Smooth muscle cell (in vitro differentiated cells): Measurements from ENCODE around the gene NSUN3. TPM values are rescaled to one million over a fixed set of nuclear protein-coding genes. Genes with fewer than 3 reads are reported as not detected.
A peak's percentile ranks its signal among the peaks of the same experiment; 100 is the strongest.

Source experiments
- DNase-seq: peaks from one replicate; lab custom pipeline; 2025; ENCODE audit not compliant: unreplicated experiment; lab: John Stamatoyannopoulos, UW
- H2AFZ ChIP-seq: fragments of 200-600 bp; sonication (generic); 2 replicates; pipeline ENCODE4 v1.6.0; 2016; ENCODE audit warnings: antibody characterized with exemption, low read depth, mild to moderate bottlenecking
- H3F3A ChIP-seq: fragments of 200-600 bp; sonication (generic); 2 replicates; pipeline ENCODE4 v1.6.0; 2017; ENCODE audit warnings: antibody characterized with exemption, low read depth
- H3K27ac ChIP-seq: fragments of 200-600 bp; sonication (generic); 2 replicates; pipeline ENCODE4 v1.5.1; 2016; ENCODE audit warnings: low read depth, mild to moderate bottlenecking
- H3K27me3 ChIP-seq: fragments of 200-600 bp; sonication (generic); 2 replicates; pipeline ENCODE4 v1.6.1; 2016; ENCODE audit warnings: low read depth, mild to moderate bottlenecking
- H3K36me3 ChIP-seq: fragments of 200-600 bp; sonication (generic); 2 replicates; pipeline ENCODE4 v1.5.1; 2016; ENCODE audit warnings: low read depth
- H3K4me1 ChIP-seq: fragments of 200-600 bp; sonication (generic); 2 replicates; pipeline ENCODE4 v1.5.1; 2016; ENCODE audit warnings: low read depth
- H3K4me2 ChIP-seq: fragments of 200-600 bp; sonication (generic); 2 replicates; pipeline ENCODE4 v1.6.0; 2016; ENCODE audit warnings: mild to moderate bottlenecking
- H3K4me3 ChIP-seq: fragments of 200-600 bp; sonication (generic); 2 replicates; pipeline ENCODE4 v1.5.1; 2016; ENCODE audit warnings: mild to moderate bottlenecking
- H3K79me2 ChIP-seq: fragments of 200-600 bp; sonication (generic); 2 replicates; pipeline ENCODE4 v1.6.0; 2016; ENCODE audit warnings: low read depth, mild to moderate bottlenecking
- H3K9ac ChIP-seq: fragments of 200-600 bp; sonication (generic); 2 replicates; pipeline ENCODE4 v1.6.0; 2016; ENCODE audit warnings: low read depth
- H3K9me3 ChIP-seq: fragments of 200-600 bp; sonication (generic); replicated peaks from 2 replicates; pipeline ENCODE4 v1.5.1; 2016; ENCODE audit warnings: low read depth
- H4K20me1 ChIP-seq: fragments of 200-600 bp; sonication (generic); 2 replicates; pipeline ENCODE4 v1.6.0; 2016; ENCODE audit warnings: low read depth
- WGBS: methylation state at CpG from one replicate; pipeline ENCODE4 v1.1.7; 2016; ENCODE audit warnings: low lambda C conversion rate; 5-methylcytosine and 5-hydroxymethylcytosine counted together
- polyA plus RNA-seq: library from polyadenylated mRNA; unstranded; fragments of >200 nt; fragmentation: Nextera tagmentation; extraction: Ambion mirVana; gene quantifications from 2 replicates; pipeline ENCODE4 v1.2.1, GENCODE V29; 2016
- total RNA-seq: library from RNA; depleted of rRNA; stranded (reverse); fragments of >200 nt; gene quantifications from 2 replicates; pipeline ENCODE4 v1.2.3, GENCODE V29; 2014
- TF ChIP-seq, protein P1 (sequence below): fragments of 200-600 bp; sonication (generic); IDR thresholded peaks from 2 replicates; pipeline ENCODE4 v1.5.1; 2017; ENCODE audit warnings: borderline replicate concordance, mild to moderate bottlenecking, antibody characterized with exemption; ENCODE audit not compliant: insufficient read depth, poor library complexity, severe bottlenecking

Gene NSUN3
- total and polyA plus RNA-seq, 2 experiments from 2014 or later = 5.3 to 8.3 TPM

DNA sequence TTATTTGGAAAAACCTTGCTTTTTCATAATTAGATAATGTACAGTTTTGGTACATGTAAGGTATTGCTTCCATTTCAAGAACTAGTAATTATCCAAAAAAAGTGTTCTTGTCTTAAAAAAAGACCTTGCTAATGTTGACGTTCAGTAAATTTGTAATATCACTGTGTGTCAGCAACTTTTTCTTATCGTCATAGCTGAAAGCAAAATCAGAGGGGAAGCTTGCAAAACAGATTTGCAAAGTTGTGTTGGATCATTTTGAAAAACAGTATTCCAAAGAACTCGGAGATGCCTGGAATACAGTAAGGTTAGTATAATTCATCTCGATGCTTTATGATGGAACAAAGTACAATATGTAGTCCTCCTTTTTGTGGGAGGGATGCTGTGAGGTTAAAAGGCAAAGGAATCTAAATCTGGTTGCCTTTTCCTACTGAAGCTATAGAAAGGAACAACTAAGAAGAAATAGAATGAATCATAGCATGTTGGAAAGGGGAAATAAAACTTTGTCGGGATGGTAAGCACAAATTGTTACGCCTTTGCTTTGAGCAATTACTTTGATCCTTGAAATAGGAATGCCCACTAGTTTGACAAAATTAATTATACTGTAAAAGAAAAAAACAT, 1.5 kb downstream of the NSUN3 start:
- no peak overlapping the region for H3K27ac ChIP-seq
- no peak overlapping the region for H3K4me3 ChIP-seq
- no peaks in the 10 kb centered on the region for H3K9me3 ChIP-seq
- TF ChIP-seq, protein P1, sequence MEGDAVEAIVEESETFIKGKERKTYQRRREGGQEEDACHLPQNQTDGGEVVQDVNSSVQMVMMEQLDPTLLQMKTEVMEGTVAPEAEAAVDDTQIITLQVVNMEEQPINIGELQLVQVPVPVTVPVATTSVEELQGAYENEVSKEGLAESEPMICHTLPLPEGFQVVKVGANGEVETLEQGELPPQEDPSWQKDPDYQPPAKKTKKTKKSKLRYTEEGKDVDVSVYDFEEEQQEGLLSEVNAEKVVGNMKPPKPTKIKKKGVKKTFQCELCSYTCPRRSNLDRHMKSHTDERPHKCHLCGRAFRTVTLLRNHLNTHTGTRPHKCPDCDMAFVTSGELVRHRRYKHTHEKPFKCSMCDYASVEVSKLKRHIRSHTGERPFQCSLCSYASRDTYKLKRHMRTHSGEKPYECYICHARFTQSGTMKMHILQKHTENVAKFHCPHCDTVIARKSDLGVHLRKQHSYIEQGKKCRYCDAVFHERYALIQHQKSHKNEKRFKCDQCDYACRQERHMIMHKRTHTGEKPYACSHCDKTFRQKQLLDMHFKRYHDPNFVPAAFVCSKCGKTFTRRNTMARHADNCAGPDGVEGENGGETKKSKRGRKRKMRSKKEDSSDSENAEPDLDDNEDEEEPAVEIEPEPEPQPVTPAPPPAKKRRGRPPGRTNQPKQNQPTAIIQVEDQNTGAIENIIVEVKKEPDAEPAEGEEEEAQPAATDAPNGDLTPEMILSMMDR = no peak
- H3F3A ChIP-seq = no peaks in the 10 kb centered on the region
- no peak overlapping the region for H2AFZ ChIP-seq
- WGBS = 94% methylated on average over 6 of the region's 6 CpGs
- peak overlapping the region; percentile 92 for H3K4me2 ChIP-seq
- H3K4me1 ChIP-seq = peaks cover 15% of the 10 kb centered on the region
- peak overlapping the region; percentile 99 for H3K9ac ChIP-seq
- H3K36me3 ChIP-seq = no peaks in the 10 kb centered on the region
- DNase-seq = no peak
- H4K20me1 ChIP-seq = no peaks in the 10 kb centered on the region
- no peaks in the 10 kb centered on the region for H3K27me3 ChIP-seq
- H3K79me2 ChIP-seq = peaks cover 11% of the 10 kb centered on the region

GRCh38 chr3:94065122-94065521, 2.3 kb downstream of the NSUN3 start:
- Histone ChIP-seq H3K4me2 (no peak overlapping the region), H3K9ac (no peak overlapping the region), H3K79me2 (peaks cover 15% of the 10 kb centered on the region), H3K4me3 (no peak overlapping the region), H3F3A (no peaks in the 10 kb centered on the region), H2AFZ (no peak overlapping the region), H3K36me3 (no peaks in the 10 kb centered on the region), H4K20me1 (no peaks in the 10 kb centered on the region), H3K27me3 (no peaks in the 10 kb centered on the region), H3K9me3 (no peaks in the 10 kb centered on the region), H3K27ac (no peak overlapping the region), H3K4me1 (peaks cover 15% of the 10 kb centered on the region)
- DNase-seq = no peak
- WGBS = 91% methylated on average over 1 of the region's 1 CpG
- TF ChIP-seq, protein P1 = no peak

DNA sequence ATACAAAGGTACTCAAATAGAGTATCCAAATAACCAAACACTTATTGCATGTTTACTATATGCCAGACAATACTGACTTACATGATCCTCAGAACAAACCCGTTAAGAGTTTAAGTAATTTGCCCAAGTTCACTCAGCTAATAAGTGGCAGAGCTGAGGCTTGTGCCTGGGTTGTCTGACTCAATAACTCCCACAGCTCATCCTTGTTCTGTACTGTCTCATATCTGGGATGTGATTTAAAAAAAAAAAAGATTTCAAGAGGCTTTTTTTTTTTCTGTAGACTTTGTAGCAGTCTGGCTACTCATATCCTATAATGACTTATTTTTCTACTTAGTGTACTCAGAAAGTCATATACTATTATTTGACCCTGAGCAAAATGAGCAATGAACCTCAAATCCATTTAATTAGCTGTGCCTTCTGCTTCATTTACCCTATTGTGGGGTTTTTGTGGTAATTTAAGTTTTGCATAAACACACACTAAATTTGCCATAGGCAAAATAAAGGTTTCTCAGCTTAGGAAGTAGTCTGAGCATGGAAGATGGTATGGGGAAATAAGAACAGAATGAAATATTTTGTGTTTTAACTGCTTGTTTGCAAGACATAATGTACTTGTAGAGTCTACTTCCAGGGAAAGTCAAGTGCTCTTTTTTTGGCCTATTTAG, 3.1 kb downstream of the NSUN3 start:
- no peaks in the 10 kb centered on the region for H3K9me3 ChIP-seq
- H3K4me1 ChIP-seq = peaks cover 15% of the 10 kb centered on the region
- no peaks in the 10 kb centered on the region for H4K20me1 ChIP-seq
- no peak overlapping the region for H3K4me2 ChIP-seq
- 81% methylated on average over 1 of the region's 1 CpG for WGBS
- no peak overlapping the region for H3K4me3 ChIP-seq
- H3F3A ChIP-seq = no peaks in the 10 kb centered on the region
- TF ChIP-seq, protein P1 = no peak
- H3K9ac ChIP-seq = no peak overlapping the region
- H3K36me3 ChIP-seq = no peaks in the 10 kb centered on the region
- peaks cover 22% of the 10 kb centered on the region for H3K79me2 ChIP-seq
- no peak overlapping the region for H2AFZ ChIP-seq
- DNase-seq = no peak
- H3K27me3 ChIP-seq = no peaks in the 10 kb centered on the region
- H3K27ac ChIP-seq = no peak overlapping the region
